Osteocyte (in vitro differentiated cells): Measurements from ENCODE around the gene GATA3. TPM values are rescaled to one million over a fixed set of nuclear protein-coding genes. Genes with fewer than 3 reads are reported as not detected.

Source experiments
- DNase-seq: peaks from one replicate; pipeline ENCODE4 v3.0.0; 2021; ENCODE audit warnings: mixed read lengths; ENCODE audit not compliant: unreplicated experiment; ENCODE audit errors: extremely low spot score
- H3K27ac Mint-ChIP-seq: one replicate; pipeline ENCODE4 v1.8.0; 2021; ENCODE audit warnings: mild to moderate bottlenecking, mixed read lengths; ENCODE audit not compliant: unreplicated experiment
- H3K27me3 Mint-ChIP-seq: one replicate; pipeline ENCODE4 v1.8.0; 2021; ENCODE audit warnings: mixed read lengths; ENCODE audit not compliant: unreplicated experiment
- H3K36me3 Mint-ChIP-seq: one replicate; pipeline ENCODE4 v1.8.0; 2021; ENCODE audit warnings: mixed read lengths; ENCODE audit not compliant: unreplicated experiment
- H3K4me1 Mint-ChIP-seq: one replicate; pipeline ENCODE4 v1.8.0; 2021; ENCODE audit warnings: mixed read lengths; ENCODE audit not compliant: unreplicated experiment
- H3K4me3 Mint-ChIP-seq: one replicate; pipeline ENCODE4 v1.8.0; 2021; ENCODE audit warnings: mild to moderate bottlenecking, moderate library complexity, mixed read lengths; ENCODE audit not compliant: unreplicated experiment
- H3K9me3 Mint-ChIP-seq: one replicate; pipeline ENCODE4 v1.8.0; 2021; ENCODE audit warnings: mixed read lengths; ENCODE audit not compliant: unreplicated experiment
- total RNA-seq: library from RNA; stranded (reverse); gene quantifications from 2 replicates; pipeline ENCODE4 v1.2.1, GENCODE V29; 2021
- TF ChIP-seq, protein P1 (sequence below): fragments of 200-600 bp; sonication (generic); IDR thresholded peaks from 2 replicates; pipeline ENCODE4 v1.5.0; 2021; ENCODE audit warnings: antibody characterized with exemption, mild to moderate bottlenecking, moderate library complexity

Gene GATA3
- total RNA-seq, 1 donor from 2014 or later: not detected

DNA sequence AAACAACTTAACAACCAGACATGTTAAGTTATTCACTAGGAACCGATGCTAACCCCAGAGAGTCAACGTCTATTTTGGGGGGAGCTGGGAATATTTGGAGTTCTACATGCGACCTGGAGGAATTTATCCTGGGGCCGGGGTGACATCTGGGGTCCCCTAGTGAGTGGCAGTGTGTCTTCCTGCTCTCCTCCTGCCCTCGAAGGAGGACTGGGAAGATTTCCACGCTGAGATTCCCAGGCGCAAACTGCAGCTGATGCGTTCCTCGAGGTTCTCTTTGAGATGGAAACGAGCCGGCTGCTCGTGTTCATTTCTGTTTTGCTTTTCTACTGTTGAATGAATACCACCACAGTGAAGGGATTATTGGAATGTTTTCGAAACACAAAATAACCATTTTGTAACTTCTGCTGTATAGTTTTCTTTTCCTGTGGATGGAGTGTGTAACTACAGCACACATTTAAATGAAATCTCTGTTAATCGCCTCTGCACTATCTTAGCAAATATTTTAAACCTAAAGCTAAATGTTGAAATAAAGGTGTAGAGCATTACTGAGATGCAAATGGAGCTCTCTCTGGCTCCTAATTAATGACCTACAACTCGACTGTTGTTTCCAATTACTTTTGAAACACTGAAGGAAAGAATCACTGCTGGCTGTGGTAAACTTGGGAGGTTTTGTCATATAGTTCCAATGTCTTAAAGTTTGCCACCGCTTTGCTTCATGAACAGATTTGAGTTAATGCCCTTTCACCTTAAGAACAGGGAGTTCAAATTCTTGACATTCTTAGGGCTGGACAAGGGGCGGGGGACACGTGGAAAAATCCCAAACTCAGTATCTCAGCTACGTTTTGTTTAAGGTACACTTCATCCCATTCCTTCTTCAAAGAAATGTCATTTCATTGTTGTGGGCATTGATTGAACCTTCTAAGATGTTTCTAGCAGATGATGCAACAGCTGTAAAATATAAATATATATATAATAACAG, 21.1 kb downstream of the GATA3 start:
- H3K36me3 Mint-ChIP-seq: no peaks in the 10 kb centered on the region
- no peak for DNase-seq
- no peaks in the 10 kb centered on the region for H3K9me3 Mint-ChIP-seq
- TF ChIP-seq, protein P1, sequence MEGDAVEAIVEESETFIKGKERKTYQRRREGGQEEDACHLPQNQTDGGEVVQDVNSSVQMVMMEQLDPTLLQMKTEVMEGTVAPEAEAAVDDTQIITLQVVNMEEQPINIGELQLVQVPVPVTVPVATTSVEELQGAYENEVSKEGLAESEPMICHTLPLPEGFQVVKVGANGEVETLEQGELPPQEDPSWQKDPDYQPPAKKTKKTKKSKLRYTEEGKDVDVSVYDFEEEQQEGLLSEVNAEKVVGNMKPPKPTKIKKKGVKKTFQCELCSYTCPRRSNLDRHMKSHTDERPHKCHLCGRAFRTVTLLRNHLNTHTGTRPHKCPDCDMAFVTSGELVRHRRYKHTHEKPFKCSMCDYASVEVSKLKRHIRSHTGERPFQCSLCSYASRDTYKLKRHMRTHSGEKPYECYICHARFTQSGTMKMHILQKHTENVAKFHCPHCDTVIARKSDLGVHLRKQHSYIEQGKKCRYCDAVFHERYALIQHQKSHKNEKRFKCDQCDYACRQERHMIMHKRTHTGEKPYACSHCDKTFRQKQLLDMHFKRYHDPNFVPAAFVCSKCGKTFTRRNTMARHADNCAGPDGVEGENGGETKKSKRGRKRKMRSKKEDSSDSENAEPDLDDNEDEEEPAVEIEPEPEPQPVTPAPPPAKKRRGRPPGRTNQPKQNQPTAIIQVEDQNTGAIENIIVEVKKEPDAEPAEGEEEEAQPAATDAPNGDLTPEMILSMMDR: no peak
- H3K4me3 Mint-ChIP-seq: no peak overlapping the region
- H3K4me1 Mint-ChIP-seq: no peaks in the 10 kb centered on the region
- no peak overlapping the region for H3K27ac Mint-ChIP-seq
- peaks cover 14% of the 10 kb centered on the region for H3K27me3 Mint-ChIP-seq

DNA sequence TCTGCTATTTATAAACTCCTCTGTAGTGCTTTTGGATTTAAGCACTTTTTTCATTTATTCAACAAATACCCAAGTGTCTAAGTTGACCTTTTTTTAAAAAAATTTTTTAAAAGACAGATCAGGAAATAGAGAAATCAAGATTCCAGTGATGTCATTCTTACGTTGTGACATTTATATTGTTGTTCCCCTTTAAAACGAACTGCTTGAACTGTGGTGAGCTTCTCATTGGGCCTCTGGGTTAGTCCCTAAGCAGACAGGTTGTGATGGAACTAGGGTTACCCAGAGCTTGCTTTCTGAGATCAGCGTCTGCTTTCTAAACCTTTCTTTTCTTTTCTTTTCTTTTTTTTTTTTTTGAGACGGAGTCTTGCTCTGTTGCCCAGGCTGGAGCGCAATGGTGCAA, 22.4 kb downstream of the GATA3 start:
- Mint-ChIP-seq H3K4me1 (no peaks in the 10 kb centered on the region), H3K27ac (no peak overlapping the region), H3K36me3 (no peaks in the 10 kb centered on the region), H3K27me3 (peaks cover 8% of the 10 kb centered on the region), H3K9me3 (no peaks in the 10 kb centered on the region), H3K4me3 (no peak overlapping the region)
- DNase-seq: no peak
- TF ChIP-seq, protein P1: no peak

DNA sequence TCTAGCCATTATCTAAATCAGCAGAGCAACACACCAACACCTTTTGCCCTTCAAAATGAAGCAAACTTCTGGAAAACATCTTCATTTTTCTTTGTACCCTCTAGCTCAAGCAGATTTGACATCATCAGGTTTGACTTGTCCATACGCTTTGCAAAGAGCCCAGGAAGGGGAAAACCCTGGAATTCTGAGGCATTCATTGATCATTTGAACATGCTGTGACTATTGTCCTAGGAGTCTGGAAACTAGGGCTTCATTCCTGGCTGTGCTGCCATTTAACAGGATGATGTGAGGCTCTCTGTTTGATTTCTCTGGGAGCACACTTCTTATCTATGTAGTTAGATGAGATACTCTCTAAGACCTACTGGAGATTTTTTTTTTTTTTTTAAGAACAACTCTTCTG, 23.5 kb downstream of the GATA3 start:
- H3K36me3 Mint-ChIP-seq: no peaks in the 10 kb centered on the region
- H3K4me3 Mint-ChIP-seq: no peak overlapping the region
- H3K4me1 Mint-ChIP-seq: no peaks in the 10 kb centered on the region
- peaks cover 6% of the 10 kb centered on the region for H3K27me3 Mint-ChIP-seq
- TF ChIP-seq, protein P1: no peak
- no peak overlapping the region for H3K27ac Mint-ChIP-seq
- no peaks in the 10 kb centered on the region for H3K9me3 Mint-ChIP-seq
- no peak for DNase-seq

DNA sequence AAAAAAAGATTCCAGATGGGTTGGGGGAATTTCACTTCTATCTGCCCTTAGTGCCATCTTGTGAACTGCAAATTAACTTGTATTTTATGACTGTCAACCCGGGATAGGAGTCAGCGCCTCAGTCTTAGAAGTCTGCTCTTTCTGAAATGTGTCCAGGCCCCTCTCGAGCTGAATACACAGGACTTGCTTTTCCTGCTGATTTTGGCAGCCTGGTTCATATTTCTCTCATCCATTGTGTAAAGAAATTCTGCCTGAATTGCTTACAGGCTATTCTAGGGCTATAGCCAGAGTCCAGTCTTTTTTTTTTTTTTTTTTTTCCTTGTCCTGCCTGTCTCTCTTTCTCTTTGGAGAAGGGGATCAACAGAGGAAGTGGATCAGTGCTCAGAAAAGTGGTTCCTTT, 24.6 kb downstream of the GATA3 start:
- H3K27me3 Mint-ChIP-seq: peaks cover 6% of the 10 kb centered on the region
- no peaks in the 10 kb centered on the region for H3K36me3 Mint-ChIP-seq
- H3K9me3 Mint-ChIP-seq: no peaks in the 10 kb centered on the region
- TF ChIP-seq, protein P1: no peak
- no peak overlapping the region for H3K27ac Mint-ChIP-seq
- H3K4me1 Mint-ChIP-seq: no peaks in the 10 kb centered on the region
- DNase-seq: no peak
- H3K4me3 Mint-ChIP-seq: no peak overlapping the region

DNA sequence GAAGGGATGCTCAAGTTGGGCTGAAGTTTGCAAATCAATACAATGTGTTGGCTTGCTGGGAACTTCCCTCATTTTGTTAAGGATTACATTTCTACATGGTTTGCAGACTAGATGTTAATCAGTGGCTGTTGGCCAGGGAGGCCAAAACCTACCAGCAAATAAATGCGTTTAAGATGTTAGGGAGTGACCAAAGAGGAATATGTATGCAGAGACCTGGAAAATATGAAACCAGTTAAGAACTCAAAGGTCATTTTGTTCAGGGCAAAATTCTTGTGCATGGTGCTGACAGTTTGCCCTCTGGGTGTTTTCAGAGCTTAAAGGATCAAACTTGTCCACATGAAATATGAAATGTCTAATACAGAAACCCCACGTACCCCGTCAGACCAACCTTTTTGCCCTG, 30.3 kb downstream of the GATA3 start:
- H3K36me3 Mint-ChIP-seq: no peaks in the 10 kb centered on the region

More for the DNA sequence above, 30.3 kb downstream of the GATA3 start:
- TF ChIP-seq, protein P1: no peak
- DNase-seq: no peak
- Mint-ChIP-seq H3K4me3 (no peak overlapping the region), H3K27ac (no peak overlapping the region), H3K4me1 (no peaks in the 10 kb centered on the region), H3K9me3 (no peaks in the 10 kb centered on the region), H3K27me3 (no peaks in the 10 kb centered on the region)
